CD4-positive, alpha-beta T cell treated with Interleukin-12 subunit alpha and Interleukin-12 subunit beta, for 1 hour (primary cell): ENCODE results near the gene HSPA12A.
"Not testable (repeated sequence)": the region's sequence is repeated elsewhere in the genome, so short reads cannot be mapped to it uniquely, and the experiment has no call there.

Source experiments
- DNase-seq: peaks from one replicate; pipeline ENCODE4 v3.0.0-alpha.2; 2020

The HSPA12A gene

GRCh38 chr10:116715839-116716377, 26.5 kb downstream of the HSPA12A start:
- DNase-seq = no peak

- no peak for DNase-seq
Measured at GRCh38 chr10:116715341-116715740, 27.0 kb downstream of the HSPA12A start.

GRCh38 chr10:116713846-116714245, 28.5 kb downstream of the HSPA12A start:
- no peak for DNase-seq

DNA sequence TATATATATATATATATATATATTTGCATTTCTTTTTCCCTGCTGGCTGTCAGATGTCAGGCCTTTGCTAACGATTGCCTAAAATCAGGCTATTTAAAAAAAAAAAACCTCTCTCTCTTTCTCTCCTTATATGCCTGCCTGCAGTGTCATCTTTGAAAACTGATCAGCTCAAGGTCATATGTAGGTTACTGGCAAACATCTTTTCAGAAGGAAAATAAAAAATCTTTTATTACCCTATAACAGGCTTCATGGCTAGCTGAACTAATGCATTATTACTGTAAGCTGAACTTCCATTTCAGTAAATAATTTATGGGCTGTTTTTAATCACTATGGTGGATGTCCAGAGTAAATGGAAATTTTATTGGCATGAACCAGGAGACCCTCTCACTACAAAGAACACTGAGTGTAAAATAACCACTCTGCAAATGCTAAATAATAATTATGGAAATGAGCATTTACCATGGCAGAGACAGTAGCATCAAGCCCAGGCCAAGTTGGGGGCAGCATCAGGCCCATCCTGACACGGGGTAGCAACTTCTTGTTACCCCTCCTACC, 29.3 kb downstream of the HSPA12A start:
- no peak for DNase-seq

- DNase-seq = no peak
Measured at GRCh38 chr10:116712519-116712918, 29.8 kb downstream of the HSPA12A start.

DNA sequence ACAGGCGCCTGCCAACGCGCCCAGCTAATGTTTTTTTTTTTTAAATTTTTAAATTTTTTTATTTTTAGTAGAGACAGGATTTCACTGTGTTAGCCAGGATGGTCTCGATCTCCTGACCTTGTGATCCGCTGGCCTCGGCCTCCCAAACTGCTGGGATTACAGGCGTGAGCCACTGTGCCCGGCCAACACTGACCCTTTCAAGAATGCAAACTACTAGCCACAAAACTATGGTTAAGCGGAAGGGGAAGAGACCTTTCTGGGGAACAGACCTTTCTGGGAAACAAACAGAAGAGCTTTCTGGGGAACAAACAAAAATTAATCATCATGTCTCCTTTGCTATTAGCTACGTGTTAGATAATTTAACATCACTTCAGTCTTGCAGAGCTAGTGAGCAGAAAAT, 30.6 kb downstream of the HSPA12A start:
- DNase-seq = not testable (repeated sequence)

DNA sequence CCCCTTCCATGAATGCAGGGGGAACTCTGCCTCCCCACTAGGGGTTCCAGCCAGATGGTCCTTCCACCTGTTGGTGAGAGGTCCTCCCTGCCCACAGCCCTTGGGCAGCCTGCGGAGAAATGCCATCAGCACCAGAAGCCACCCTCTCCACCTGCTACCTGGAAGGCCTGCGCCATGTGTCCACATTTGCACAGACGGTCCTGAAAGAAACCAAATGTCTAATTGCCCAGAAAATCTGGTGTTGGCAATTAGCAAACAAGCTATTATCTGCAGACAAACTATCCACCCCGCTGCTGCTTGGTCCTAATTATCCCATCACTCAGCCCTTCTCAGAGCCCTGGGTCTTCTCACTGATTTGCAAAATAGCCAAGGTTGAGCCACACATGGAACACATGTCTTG, 32.3 kb downstream of the HSPA12A start:
- no peak for DNase-seq

- DNase-seq = no peak
Measured at GRCh38 chr10:116708877-116709276, 33.5 kb downstream of the HSPA12A start.

DNA sequence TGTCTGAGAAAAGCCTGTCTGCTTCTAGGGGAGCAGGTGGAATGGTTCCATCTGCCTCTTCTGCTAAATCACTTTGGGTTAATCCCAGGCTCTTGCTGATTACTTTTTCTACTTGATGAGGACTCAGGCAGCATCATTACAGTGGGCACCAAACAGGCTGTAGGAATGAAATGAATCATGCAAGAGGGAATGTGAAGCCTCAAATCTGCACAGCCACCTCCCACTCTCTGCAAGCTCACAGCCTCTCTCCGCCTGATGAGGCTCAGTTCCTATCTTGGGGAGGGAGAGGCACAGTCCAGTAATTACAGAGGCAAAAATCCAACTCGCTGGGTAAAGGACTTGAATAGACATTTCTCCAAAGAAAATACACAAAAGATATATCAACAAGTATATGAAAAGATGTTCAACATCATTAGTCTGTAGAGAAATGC, 34.0 kb downstream of the HSPA12A start:
- no peak for DNase-seq

- DNase-seq = no peak
Measured at GRCh38 chr10:116707981-116708380, 34.4 kb downstream of the HSPA12A start.

- DNase-seq = no peak
Measured at GRCh38 chr10:116706281-116706680, 36.1 kb downstream of the HSPA12A start.

- DNase-seq = no peak
Measured at GRCh38 chr10:116705498-116705897, 36.9 kb downstream of the HSPA12A start.

DNA sequence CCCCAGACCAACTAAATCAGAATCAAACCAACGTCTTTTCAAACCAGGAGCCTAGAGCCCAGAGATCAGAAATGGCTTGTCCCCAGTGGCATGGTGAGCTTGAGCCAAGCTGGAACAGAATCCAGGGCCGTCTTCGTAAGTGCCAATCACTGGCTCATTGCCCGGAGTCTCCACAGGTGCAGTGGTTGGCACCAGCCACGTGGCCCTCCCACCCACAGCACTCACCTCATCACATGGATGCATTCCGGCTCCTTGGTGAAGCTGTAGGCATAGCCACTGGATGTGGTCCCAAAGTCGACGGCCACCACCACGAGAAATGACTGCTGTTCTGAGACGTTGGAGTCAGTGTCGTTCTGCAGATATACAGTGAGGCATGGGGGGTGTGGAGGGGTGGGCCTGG, 37.4 kb downstream of the HSPA12A start:
- DNase-seq = no peak

GRCh38 chr10:116702165-116702564, 40.2 kb downstream of the HSPA12A start:
- no peak for DNase-seq

DNA sequence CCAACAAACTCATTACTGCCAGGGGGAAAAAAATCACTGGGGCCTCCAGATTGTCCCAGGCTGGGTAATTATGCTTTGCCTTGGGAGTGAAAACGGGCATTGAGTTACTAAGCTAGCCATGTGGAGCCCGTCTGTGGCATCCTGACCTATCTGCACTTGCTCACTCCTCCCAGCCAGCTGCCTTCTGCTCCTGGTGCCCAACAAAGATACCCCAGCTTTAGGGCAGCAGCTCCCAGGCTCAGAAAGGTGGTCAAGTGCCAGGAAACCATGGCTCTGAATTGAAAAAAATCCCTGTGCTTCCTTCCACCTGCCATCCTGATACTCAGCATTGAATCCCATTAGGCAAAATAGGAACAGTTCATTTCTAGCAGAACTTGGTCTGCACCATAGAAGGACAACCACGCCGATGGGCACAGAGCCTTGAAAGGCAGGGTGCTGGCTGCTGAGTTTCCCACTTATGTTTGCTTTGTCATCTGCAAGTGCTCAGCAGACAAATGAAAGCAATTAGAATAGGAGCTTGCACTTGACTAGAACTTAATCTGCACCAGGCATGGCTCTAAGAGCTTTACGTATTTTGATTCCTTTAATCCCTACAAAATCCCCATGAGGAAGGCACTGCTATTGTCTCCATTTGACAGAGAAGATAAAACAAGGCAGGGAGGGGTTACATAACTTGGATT, 42.8 kb downstream of the HSPA12A start:
- DNase-seq = no peak

DNA sequence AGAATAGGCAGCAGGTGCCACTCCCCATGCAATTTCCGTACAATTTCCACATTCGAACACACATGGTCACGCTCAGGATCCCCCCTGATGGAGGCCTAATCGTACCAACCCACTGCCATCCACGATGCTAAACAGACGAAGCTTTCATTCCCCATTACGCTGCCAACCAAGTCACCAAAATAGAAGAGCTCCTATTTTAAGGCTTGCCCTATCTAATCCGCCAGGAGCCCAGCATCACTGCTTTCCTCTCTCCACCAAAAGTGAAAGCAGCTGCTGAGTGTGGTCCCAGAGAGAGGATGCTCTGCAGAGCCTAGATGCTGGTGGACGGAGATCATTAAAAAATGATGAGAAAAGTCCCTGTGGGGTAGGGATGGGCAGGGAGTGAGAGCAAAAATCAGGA, 43.3 kb downstream of the HSPA12A start:
- no peak for DNase-seq

- DNase-seq = no peak
Measured at GRCh38 chr10:116698364-116698763, 44.0 kb downstream of the HSPA12A start.

- no peak for DNase-seq
Measured at GRCh38 chr10:116697816-116698215, 44.5 kb downstream of the HSPA12A start.

GRCh38 chr10:116696919-116697318, 45.4 kb downstream of the HSPA12A start:
- DNase-seq = no peak

- no peak for DNase-seq
Measured at GRCh38 chr10:116694927-116695268, 47.5 kb downstream of the HSPA12A start.

- no peak for DNase-seq
Measured at GRCh38 chr10:116694243-116694926, 48.0 kb downstream of the HSPA12A start.

GRCh38 chr10:116692225-116692624, 50.1 kb downstream of the HSPA12A start:
- DNase-seq = no peak

DNA sequence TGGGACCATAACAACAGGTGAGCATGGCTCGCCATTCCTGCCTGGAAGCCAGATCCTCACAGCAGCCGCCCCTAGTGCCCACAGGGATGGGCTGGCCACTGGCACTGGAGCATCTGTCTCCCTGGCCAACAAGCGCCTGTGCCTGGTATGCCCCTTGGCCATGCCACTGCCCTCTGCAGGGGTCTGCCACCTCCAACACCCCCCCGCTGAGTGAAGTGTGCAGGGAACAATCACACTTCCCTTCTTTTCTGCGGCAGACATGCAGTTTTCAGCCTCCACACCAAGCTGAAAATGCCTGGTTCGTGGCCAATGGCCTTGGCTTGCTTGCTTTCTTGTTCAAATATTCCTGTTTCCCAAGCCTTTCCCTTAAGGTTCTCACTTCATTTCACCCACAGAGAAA, 50.7 kb downstream of the HSPA12A start:
- no peak for DNase-seq
